Vagina (tissue), 2 donors: ENCODE measurements around the gene POC5.

Experiments
- POLR2A ChIP-seq, 2 donors: fragments of 450-650 bp; IDR thresholded peaks; one replicate each; pipeline ENCODE4 v1.6.1; 2017; ENCODE audit warnings: antibody characterized with exemption in 2 of 2, mild to moderate bottlenecking in 2 of 2, moderate library complexity in 2 of 2
- TF ChIP-seq, protein P1 (sequence below), 3 experiments: fragments of 450-650 bp in 2 of 3; fragments of 200-600 bp in 1 of 3; sonication (generic) in 1 of 3; IDR thresholded peaks; one replicate each; pipeline ENCODE4 v1.5.1; 2017 to 2019; ENCODE audit warnings: antibody characterized with exemption in 3 of 3, mild to moderate bottlenecking in 2 of 3, moderate library complexity in 2 of 3

DNA sequence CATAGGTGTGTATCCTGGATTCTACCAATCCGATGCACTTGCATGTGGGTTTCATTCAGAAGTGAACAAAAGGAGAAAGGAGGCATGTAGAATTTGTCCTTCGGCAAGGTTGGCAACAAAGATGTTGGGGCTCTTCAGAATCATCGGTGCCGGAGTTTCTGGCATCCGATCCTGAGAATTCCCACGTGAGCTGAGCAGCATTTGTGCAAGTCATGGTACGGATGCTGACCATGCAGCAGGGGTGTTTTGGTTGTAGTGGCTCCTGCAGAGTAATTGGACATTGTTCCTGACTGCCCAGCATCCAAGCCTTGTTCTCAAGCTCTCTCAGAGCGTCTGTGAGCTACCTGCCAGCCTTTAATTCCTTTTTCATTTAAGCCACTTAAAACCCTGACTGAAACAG, 19.0 kb upstream of the POC5 start:
- TF ChIP-seq, protein P1, sequence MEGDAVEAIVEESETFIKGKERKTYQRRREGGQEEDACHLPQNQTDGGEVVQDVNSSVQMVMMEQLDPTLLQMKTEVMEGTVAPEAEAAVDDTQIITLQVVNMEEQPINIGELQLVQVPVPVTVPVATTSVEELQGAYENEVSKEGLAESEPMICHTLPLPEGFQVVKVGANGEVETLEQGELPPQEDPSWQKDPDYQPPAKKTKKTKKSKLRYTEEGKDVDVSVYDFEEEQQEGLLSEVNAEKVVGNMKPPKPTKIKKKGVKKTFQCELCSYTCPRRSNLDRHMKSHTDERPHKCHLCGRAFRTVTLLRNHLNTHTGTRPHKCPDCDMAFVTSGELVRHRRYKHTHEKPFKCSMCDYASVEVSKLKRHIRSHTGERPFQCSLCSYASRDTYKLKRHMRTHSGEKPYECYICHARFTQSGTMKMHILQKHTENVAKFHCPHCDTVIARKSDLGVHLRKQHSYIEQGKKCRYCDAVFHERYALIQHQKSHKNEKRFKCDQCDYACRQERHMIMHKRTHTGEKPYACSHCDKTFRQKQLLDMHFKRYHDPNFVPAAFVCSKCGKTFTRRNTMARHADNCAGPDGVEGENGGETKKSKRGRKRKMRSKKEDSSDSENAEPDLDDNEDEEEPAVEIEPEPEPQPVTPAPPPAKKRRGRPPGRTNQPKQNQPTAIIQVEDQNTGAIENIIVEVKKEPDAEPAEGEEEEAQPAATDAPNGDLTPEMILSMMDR (IDR thresholded peaks at IDR 0.05): no peak
- TF ChIP-seq POLR2A (IDR thresholded peaks at IDR 0.05): no peak
